ENCODE data around the gene TLK2. TPM values are rescaled to one million over a fixed set of nuclear protein-coding genes. Genes with fewer than 3 reads are reported as not detected.
"Not testable (repeated sequence)": the region's sequence is repeated elsewhere in the genome, so short reads cannot be mapped to it uniquely, and the experiment has no call there.

TLK2 gene
- total RNA-seq, 1 experiment from 2014 or later: 29.4 TPM

DNA sequence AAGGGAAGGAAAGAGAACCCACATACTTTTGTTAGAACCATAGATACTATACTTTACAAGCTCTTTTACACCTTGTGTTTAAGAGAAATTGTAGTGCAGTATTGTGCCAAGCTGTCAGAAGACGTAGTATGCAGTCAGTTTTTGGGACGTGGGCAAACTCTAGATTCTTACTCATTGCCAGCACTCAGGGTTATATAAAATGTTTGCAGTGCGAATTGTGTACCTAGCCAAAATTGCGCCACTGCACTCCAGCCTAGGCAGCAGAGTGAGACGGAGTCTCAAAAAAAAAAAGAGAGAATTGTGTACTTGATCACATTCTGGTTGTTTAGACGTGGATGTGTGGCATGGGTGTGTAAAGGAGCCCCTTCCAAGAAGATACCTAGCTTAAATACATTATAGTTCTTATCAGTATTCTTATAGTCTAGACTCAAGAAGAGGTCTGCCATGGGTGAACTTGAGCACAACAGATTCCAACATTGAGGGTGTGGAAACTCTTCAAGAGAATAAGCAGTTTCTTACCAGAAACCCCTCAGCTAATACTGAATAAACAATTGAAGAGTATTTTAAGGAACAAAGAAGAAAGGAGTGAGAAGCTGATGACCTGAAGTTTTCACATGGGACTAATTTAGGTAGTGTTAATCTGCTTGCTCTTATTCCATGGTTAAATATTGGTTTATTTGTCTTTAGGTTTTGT lies 121.5 kb downstream of the TLK2 start:
- no peak for DNase-seq (ENCODE audit: low read depth)

DNA sequence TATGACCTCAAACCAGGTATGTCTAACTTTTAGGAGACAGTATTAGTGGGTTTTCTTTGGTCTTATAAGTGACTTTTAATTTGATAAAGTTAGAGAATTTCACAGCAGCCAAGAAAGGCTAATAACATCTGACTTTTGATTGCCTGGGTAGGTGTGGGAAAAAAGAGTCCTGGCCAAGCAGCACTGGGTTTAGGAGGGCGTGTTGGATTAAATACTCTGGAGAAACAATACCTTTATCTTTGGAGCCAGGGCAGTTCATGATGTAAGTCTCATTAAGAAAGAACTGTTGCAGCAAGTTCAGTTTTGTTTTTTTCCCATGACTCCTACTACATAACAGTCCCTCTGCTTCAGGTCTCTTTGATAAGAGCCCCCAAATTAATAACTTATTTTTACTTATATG lies 122.2 kb downstream of the TLK2 start:
- no peak for DNase-seq (ENCODE audit: low read depth)

DNA sequence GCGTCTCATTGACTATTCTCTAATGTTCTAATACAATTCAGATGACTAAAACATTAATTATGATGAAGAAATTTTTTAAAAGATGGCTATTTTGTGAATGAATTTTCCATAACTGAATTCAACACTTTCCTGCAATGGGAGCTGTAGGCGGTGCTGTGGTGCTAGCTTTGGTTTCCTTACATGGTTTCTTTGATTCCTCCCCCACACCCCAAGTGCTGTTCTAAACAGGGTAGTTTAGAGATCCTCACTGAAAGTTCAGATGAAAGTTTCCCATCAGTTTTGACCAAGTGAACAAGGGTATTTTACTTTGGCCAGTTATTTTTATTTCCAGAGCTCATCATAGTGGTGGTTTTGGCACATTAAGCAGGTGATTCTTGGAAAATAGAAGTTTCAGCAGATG lies 122.8 kb downstream of the TLK2 start:
- no peak for DNase-seq (ENCODE audit: low read depth)

DNA sequence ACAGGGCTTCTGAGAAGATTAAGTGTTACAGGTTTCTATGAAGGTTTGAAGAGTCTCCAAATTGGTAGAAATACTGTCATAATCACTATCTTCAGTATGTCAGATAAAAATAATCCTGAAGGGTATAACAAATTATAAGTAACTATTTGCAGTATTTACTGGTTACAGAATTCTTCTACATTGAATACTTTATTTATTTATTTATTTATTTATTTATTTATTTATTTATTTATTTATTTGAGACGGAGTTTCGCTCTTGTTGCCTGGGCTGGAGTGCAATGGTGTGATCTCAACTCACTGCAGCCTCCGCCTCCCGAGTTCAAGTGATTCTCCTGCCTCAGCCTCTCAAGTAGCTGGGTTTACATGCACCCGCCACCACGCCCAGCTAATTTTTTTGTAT lies 125.2 kb downstream of the TLK2 start:
- not testable (repeated sequence) for DNase-seq (ENCODE audit: low read depth)

DNA sequence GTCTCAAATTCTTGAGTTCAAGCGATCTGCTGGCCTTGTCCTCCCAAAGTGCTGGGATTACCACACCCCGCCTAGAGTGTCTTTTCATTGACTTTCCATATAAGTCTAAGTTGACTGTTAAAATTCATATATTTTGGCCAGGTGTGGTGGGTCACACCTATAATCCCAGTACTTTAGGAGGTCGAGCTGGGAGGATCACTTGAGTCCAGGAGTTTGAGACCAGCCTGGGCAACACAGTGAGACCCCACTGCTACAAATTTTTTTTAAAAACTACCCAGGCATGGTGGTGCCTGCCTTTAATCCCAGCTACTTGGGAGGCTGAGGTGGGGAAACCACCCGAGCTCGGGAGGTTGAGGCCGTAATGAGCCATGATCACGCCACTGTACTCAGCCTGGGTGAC lies 127.0 kb downstream of the TLK2 start:
- no peak for DNase-seq (ENCODE audit: low read depth)

DNA sequence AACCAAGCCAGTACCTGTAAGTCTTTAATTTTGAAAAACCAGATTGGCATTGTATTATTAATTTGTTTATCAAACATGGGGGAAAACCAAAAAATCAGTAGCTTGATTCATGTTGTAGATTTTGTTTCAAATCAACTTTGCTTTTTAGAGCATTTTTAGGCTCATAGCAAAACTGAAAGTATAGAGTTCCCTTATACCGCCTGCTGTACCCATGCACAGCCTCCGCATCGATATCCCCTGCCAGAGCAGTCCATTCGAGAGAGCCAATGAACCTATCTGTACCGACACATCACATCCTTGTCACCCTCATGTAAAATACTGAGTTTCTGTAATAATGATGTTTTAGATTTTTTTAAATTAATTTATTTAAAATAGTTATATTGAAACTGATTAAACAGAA lies 132.7 kb downstream of the TLK2 start:
- no peak for DNase-seq (ENCODE audit: low read depth)

DNA sequence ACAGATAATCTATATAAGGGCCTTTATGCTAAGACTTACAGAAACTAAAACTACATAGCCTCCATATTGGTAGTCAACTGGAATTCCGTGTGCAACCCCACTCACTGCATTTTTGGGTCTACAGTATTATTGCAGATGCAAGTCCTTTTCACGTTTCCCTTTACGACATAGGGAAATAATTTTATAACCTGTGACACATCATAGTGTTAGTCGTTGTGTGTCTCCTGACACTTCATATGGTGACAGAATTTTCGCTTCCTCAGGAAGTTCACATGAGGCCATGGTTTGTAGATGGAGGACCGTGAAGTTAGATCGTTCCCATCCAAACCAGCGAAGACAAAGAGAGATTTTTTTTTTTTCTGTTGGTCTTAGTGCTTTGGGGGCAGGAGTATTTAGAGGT lies 133.1 kb downstream of the TLK2 start:
- no peak for DNase-seq (ENCODE audit: low read depth)

DNA sequence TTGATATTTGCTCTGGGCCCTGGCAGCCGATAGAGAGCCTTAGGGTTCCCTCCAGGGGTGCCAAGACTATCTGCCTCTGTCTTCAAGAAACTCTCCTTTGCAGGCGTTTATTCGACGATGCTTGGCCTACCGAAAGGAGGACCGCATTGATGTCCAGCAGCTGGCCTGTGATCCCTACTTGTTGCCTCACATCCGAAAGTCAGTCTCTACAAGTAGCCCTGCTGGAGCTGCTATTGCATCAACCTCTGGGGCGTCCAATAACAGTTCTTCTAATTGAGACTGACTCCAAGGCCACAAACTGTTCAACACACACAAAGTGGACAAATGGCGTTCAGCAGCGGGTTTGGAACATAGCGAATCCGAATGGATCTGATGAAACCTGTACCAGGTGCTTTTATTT lies 133.7 kb downstream of the TLK2 start:
- not testable (repeated sequence) for DNase-seq (ENCODE audit: low read depth)

DNA sequence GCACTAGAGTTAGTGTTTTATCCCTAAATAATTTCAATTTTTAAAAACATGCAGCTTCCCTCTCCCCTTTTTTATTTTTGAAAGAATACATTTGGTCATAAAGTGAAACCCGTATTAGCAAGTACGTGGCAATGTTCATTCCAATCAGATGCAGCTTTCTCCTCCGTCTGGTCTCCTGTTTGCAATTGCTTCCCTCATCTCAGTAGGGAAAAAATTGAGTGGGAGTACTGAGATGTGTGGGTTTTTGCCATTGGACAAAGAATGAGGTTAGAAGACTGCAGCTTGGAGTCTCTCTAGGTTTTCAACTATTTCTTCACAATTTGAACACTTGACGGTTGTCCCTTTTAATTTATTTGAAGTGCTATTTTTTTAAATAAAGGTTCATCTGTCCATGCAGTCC lies 134.5 kb downstream of the TLK2 start:
- not testable (repeated sequence) for DNase-seq (ENCODE audit: low read depth)

DNA sequence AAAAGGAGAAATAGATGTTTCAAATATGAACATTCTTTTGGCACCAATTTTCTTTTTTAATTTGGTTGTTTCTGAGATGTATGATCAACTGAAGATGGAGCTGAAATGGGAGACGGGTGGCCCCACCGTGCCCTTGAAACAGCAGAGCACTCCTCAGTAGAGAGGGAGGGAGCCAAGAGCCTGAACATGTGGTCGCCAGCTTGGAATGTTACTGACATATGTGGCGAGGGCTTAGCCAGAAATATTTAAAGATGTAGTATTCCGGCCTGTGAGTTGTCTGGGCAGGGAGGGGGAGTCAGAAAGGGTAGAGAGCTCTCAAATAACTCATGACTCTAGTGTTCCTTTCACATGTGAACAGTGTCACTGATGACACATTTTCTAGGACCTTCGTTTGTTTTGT lies 135.5 kb downstream of the TLK2 start:
- DNase-seq (ENCODE audit: low read depth): peak; percentile 55

DNA sequence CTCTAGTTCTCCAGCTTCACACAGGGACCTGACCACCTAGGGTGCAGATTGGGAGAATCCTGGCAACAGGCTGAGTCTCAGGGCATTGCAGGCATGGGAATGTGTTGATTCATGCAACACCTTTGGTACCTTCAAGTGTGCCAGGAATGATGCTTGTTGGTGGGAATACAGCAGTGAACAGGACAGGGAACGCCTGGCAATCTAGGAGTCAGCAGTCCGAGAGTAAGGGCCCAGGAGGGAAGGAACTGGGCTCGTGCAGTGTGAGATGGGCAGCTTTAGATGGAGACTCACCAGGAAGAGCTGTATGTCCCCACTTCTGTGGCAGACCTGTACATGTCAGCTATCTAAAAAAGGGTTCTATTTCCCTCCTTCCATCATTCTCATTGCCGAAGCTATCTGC lies 136.9 kb downstream of the TLK2 start:
- no peak for DNase-seq (ENCODE audit: low read depth)

DNA sequence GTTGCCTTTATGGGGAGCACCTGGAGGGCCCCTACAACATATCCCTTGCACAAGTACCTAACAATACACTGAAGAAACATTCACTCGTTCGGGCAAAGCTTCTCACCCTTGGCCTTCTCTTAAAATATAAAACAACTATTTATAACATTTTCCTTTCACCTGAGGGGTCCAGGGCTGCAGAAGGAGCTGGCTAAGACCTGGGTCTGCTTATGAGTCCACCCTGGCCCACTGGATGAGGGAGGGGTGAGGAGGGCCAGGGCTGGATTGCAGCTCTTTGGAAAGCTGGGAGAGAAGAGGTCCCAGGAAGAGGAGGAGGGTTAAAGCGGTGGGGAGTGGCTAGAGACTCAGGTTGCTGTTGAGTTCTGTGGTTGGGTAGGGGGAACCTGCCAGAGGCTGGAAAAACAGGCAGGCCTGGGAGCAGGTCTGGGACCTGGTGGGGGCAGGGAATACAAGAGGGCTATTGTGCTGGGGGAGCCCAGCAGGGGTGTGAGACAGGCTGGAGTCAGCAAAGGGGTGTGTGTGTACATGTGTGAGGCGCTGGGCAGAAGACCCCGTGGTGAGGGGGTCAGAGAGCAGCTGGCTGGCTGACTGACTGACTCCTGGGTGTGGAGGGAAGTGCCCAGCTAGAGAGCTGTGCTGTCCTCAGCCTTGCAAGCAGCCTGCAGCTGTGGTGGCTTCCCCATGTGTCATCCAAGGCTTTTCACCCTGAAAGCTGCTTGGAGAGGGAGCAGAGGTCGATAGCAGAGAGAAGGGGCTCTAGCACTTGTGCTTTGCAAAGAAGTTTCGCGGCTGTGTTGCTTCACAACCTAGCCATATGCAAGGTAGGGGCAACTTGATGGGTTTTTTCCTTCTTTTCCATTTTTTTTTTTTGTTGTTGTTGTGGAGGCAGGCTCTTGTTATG lies 138.6 kb downstream of the TLK2 start:
- DNase-seq (ENCODE audit: low read depth): peak; percentile 65

DNA sequence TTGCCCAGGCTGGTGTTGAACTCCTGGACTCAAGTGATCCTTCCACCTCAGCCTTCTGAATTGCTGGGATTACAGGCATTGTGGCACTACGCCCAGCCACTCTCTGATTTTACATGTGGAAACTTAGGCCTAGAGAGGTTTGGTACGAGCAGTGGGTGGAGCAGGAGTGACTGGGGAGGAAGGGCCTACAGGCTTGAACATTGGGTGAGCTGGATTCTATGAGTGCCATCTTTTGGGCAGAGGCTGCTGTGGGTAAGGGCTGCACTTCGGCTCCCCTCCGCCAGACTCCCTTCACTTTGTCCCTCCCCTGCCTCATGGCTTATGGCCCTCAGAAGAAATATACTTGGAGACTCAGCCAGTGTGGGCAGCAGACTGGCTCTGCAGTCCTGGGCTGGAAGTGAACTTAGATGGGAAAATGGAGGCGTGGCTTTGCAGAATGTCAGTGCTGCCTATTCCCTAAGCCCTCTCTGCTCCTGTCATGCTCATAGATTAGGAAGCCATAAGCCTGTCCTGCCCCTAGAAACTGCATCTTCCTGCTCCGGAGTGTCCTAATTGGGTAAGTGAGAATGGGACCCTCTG lies 139.4 kb downstream of the TLK2 start:
- DNase-seq (ENCODE audit: low read depth): peak; percentile 5

DNA sequence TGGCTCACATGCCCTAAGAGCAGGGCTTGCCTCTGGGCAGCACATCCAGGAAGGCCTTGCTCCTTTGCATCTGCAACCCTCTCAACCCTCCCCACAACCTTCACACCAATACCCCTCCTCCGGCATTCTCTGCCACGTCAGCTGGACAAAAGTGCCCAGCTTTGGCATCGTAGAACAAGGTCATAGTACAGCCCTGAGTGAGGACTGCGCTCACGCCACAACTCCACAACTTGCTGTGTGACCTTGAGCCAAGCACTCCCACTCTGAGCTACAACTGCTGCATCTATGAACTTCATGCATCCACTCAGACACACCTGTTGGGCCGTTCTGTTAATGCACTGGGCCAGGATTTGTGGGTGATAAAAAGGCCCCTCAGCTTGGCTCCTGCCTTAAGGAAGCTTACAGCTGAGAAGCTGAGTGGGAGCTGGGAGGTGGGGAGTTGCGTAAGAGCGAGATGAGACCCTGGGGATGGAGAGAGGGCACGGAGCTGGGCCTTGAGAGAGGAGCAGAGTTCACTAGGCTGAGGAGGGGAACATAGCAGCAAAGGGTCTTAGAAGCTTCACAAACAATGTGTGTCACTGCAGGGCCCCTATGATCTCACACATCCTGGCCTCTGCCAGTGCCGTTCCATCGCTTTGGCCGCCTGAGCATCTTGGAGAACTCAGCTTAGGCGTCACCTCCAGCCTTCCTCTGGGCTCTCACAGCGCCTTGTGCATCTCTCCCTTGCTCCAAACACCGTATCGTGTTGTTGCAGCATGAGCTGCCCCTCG lies 140.2 kb downstream of the TLK2 start:
- no peak for DNase-seq (ENCODE audit: low read depth)

DNA sequence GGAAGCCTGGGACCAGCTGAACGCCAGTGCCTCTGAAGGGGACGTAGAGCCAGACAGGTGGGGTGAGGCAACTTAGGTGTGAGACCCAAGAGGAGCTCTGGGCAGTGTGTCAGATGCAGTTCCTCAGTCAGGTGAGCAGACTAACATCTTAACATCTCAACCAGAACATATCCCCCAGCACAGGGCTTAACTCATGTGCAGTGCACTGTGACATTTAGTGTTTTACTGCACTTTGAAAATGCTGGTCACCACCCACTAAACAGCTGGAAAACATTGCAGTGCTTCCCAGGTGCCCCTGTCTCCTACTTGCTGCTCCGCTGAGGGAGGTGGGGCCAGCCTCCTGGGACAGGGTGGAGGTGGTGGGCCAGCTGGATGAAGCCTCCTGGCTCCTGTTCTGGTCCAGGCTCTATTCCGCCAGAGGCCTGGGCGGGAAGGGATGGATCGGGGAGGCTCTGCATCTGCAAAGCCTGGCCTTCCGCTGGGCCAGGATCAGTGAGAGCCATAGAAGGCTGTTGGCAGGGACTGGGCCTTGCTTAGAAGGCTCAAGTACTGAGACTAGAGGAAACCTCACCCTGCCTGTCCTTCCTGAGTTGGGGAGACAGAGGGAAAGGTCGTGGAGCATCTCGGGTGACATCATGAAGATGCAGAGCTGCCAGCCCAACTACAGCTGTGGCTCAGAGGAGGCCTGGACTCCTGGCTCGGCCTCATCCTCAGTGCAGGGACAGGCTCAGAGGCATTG lies 141.0 kb downstream of the TLK2 start:
- no peak for DNase-seq (ENCODE audit: low read depth)

DNA sequence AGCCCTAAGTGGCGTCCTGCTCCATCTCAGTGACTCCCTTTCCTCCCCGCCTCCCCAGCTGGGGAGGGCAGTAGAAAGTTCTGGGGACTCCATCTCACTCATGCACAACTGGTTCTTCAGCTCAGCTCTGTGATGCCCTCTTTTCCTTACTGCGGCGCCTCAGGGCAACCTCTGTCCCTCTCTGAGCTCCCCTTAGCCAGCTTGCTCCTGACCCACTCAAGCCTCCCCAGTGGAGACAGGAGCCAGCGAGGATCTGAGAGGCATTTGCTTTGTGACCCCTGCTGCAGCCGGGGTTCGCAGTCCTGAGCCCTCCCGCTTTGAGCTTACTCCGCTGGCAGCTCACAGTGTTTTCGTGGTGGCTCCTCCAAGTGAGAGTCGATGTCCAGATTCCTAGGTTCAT lies 142.6 kb downstream of the TLK2 start:
- DNase-seq (ENCODE audit: low read depth): no peak

DNA sequence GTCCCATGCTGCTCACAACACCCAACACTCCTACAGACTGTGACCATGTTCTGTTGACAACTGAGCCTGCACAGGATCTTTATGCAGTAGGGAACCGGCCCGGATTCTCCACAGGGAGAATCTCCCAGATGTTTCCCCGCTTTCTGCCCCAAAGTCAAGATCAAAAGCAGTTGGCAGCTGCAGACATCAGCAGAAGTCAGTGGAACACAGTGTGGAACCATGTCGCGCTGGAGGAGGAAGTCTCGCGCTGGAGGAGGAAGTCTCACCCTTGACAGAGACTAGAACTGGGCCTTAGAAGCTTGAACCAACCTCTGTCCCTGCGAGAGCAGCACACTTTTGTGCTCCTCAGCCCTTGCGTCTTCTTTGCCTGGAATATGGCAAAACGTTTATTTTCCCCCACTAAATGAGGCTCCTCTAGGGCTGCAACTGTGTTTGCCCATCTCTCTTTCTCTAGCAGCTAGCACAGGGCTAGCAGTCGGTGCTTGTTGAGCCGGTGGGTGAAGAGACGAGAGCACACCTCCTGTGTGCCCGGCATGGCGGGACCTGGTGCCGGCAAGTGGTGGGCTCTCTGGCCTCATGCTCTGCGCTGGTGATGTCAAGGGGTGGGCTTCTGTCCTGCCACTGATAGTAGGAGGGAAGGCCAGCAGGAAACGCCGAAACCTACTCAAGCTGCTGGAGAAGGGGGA lies 146.7 kb downstream of the TLK2 start:
- no peak for DNase-seq (ENCODE audit: low read depth)

DNA sequence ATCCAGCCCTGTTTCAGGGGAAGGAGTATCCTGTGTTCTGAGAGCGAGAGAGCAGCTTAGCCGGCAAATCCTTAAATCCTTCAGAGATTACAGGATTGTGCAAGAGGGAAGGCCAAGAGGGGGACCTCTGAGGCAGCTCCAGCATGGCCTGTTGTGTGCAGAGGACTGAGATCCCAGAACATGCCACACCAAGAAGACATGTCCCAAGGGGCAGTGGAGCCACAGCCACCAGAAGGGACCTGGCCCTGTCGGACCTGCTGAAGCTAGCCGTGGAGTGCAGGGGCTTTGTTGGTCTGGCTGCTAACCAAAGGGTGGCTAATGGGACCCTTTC lies 147.2 kb downstream of the TLK2 start:
- DNase-seq (ENCODE audit: low read depth): no peak

DNA sequence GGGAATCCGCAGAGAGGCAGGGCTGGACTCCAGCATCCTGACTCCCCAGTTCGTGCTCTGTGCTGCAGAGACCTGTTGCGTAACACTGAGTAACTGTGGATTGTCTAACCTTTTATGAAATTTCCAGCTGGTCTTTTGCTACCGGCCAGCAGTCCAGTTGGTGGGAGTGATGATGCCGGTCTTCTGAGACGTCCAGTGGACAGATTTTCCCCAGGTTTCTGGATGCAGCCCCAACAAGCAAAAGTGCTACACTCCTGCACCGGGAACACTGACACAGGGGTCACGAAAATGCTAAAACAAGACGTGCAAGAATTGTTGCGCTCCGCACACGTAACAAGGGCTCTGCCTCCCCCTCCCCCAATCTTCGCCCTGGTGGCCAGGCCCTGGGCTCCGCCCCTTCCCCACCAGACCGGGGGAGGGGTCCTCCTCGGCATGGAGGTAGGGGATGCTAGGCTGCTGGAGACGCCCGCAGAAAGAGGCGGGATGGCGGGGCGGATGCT lies 148.1 kb downstream of the TLK2 start:
- peak; percentile 62 for DNase-seq (ENCODE audit: low read depth)

DNA sequence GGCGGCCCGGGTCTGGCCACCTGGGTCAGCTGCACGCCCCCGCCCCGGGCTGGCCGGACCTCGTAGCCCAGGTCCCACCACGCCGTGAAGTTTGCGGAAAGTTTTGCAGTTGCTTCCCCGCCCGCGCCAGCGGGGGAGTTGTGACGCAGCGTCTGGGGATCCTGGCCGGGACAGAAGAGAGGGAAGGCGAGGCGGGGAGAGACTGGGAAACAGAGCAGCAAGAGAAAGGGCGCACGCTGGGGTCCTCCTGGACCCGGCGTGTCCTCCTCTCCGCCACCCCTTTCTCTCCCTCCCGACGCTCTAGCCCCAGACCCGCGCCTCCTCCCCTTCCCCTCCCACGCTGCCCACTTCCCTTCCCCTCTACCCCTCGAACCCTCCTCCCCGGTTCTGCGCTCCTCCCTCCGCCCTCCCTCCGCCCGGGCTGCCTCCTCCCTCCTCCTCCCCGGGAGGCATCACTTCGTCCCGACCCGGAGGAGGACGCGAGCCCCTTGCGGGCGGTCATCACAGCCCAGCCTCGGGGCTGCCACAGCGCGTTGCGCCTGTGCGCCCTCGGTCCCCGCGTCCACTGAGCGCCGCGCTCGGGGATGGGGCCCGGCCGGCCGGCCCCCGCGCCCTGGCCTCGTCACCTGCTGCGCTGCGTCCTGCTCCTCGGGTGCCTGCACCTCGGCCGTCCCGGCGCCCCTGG lies 148.7 kb downstream of the TLK2 start, which contains the start of gene MRC2:
Gene MRC2, plus strand, starts transcription at position 452 of the 685 bp plus-strand sequence. Its CDS starts 133 bp downstream, at position 585.
- peak; percentile 69 for DNase-seq (ENCODE audit: low read depth)

All from HT1080 (cell line).